GM18951 (cell line): ENCODE data around the gene SLC12A1.

ENCODE experiments used
- POLR2A ChIP-seq: IDR thresholded peaks from 4 replicates; pipeline ENCODE4 v1.6.1; 2011; ENCODE audit warnings: mild to moderate bottlenecking; ENCODE audit not compliant: insufficient read length, insufficient read depth; ENCODE audit errors: extremely low read depth
- in situ Hi-C: fragments of 300-500 bp; cut with MboI; formaldehyde crosslinking; loops from one replicate; pipeline ENCODE4 v1.12.0; 2022; ENCODE audit warnings: low sequenced_read_pairs, mixed read lengths, inconsistent platforms; ENCODE audit not compliant: unreplicated experiment

Gene SLC12A1

GRCh38 chr15:48191574-48192225 is 14.4 kb upstream of the SLC12A1 start, which contains the start of gene CTXN2:
Gene CTXN2, plus strand, starts transcription at chr15:48191665. Its CDS starts 9,636 bp downstream, at chr15:48201301.
- TF ChIP-seq POLR2A: no peak
- in situ Hi-C loops: no loop called here

- TF ChIP-seq POLR2A: no peak
- in situ Hi-C loops: no loop called here
Measured at GRCh38 chr15:48202068-48202467, 4.0 kb upstream of the SLC12A1 start.

- no peak for TF ChIP-seq POLR2A
- in situ Hi-C loops: no loop called here
Measured at GRCh38 chr15:48221261-48221660, 15.2 kb downstream of the SLC12A1 start.

- no peak for TF ChIP-seq POLR2A
- in situ Hi-C loops: no loop called here
Measured at GRCh38 chr15:48221885-48222284, 15.8 kb downstream of the SLC12A1 start.

- TF ChIP-seq POLR2A: no peak
- in situ Hi-C loops: no loop called here
Measured at GRCh38 chr15:48222627-48223026, 16.5 kb downstream of the SLC12A1 start.

GRCh38 chr15:48225771-48226170 is 19.7 kb downstream of the SLC12A1 start:
- TF ChIP-seq POLR2A: no peak
- in situ Hi-C loops: no loop called here

- in situ Hi-C loops: no loop called here
- TF ChIP-seq POLR2A: no peak
Measured at GRCh38 chr15:48230498-48230897, 24.4 kb downstream of the SLC12A1 start.

- in situ Hi-C loops: no loop called here
- TF ChIP-seq POLR2A: no peak
Measured at GRCh38 chr15:48233246-48233645, 27.1 kb downstream of the SLC12A1 start.

GRCh38 chr15:48239334-48239733 is 33.2 kb downstream of the SLC12A1 start:
- TF ChIP-seq POLR2A: no peak
- in situ Hi-C loops: no loop called here

- in situ Hi-C loops: no loop called here
- TF ChIP-seq POLR2A: no peak
Measured at GRCh38 chr15:48242015-48242414, 35.9 kb downstream of the SLC12A1 start.

- in situ Hi-C loops: no loop called here
- TF ChIP-seq POLR2A: no peak
Measured at GRCh38 chr15:48242535-48242934, 36.4 kb downstream of the SLC12A1 start.

- TF ChIP-seq POLR2A: no peak
- in situ Hi-C loops: no loop called here
Measured at GRCh38 chr15:48244921-48245320, 38.8 kb downstream of the SLC12A1 start.

- TF ChIP-seq POLR2A: no peak
- in situ Hi-C loops: no loop called here
Measured at GRCh38 chr15:48248414-48248813, 42.3 kb downstream of the SLC12A1 start.

GRCh38 chr15:48250640-48251076 is 44.6 kb downstream of the SLC12A1 start:
- in situ Hi-C loops: no loop called here
- TF ChIP-seq POLR2A: no peak
